Ammon's horn (tissue), 1 donor: Measurements from ENCODE around the gene OR2J1.
"Not testable (repeated sequence)": the region's sequence is repeated elsewhere in the genome, so short reads cannot be mapped to it uniquely, and the experiment has no call there.

Experiments
- DNase-seq: peaks from one replicate; pipeline ENCODE4 v3.0.0-alpha.2; 2016; ENCODE audit warnings: low spot score

The OR2J1 gene

GRCh38 chr6:29099190-29099589 is at the start of gene OR2J1:
Gene OR2J1 (plus strand): TSS chr6:29099490. CDS start chr6:29100943, 1,453 bp downstream.
- DNase-seq = no peak

- no peak for DNase-seq
Measured at GRCh38 chr6:29051680-29052079, 47.6 kb upstream of the OR2J1 start.

- no peak for DNase-seq
Measured at GRCh38 chr6:29071831-29072723, 27.2 kb upstream of the OR2J1 start.

- DNase-seq = no peak
Measured at GRCh38 chr6:29079203-29079602, 20.1 kb upstream of the OR2J1 start.

GRCh38 chr6:29081312-29081711 is 18.0 kb upstream of the OR2J1 start:
- no peak for DNase-seq

- no peak for DNase-seq
Measured at GRCh38 chr6:29082457-29082856, 16.8 kb upstream of the OR2J1 start.

GRCh38 chr6:29087213-29087612 is 12.1 kb upstream of the OR2J1 start, which contains the start of gene OR2B3:
Gene OR2B3 (minus strand): TSS chr6:29087313. CDS start chr6:29087248, 65 bp downstream.
- no peak for DNase-seq

- no peak for DNase-seq
Measured at GRCh38 chr6:29092957-29093356, 6.3 kb upstream of the OR2J1 start.

GRCh38 chr6:29097803-29098202 is 1.5 kb upstream of the OR2J1 start:
- DNase-seq = no peak

- no peak for DNase-seq
Measured at GRCh38 chr6:29107758-29108157, 8.5 kb downstream of the OR2J1 start, which contains the start of gene OR2J3. Gene OR2J3 (plus strand): TSS chr6:29108058. CDS start chr6:29111891, 3,833 bp downstream.

GRCh38 chr6:29112135-29112534 is 12.8 kb downstream of the OR2J1 start:
- DNase-seq = no peak

GRCh38 chr6:29114964-29115363 is 15.7 kb downstream of the OR2J1 start:
- not testable (repeated sequence) for DNase-seq

GRCh38 chr6:29129326-29130012 is 30.2 kb downstream of the OR2J1 start:
- DNase-seq = no peak

- DNase-seq = no peak
Measured at GRCh38 chr6:29130644-29131043, 31.4 kb downstream of the OR2J1 start.

GRCh38 chr6:29131691-29132090 is 32.4 kb downstream of the OR2J1 start:
- no peak for DNase-seq

GRCh38 chr6:29137724-29138123 is 38.4 kb downstream of the OR2J1 start:
- no peak for DNase-seq

- DNase-seq = no peak
Measured at GRCh38 chr6:29141606-29142005, 42.3 kb downstream of the OR2J1 start.

GRCh38 chr6:29142309-29142708 is 43.0 kb downstream of the OR2J1 start:
- DNase-seq = no peak

- no peak for DNase-seq
Measured at GRCh38 chr6:29146179-29146578, 46.9 kb downstream of the OR2J1 start.

GRCh38 chr6:29147074-29147473 is 47.8 kb downstream of the OR2J1 start:
- no peak for DNase-seq

GRCh38 chr6:29149444-29149843 is 50.2 kb downstream of the OR2J1 start:
- not testable (repeated sequence) for DNase-seq
